Stimulated activated naive CD8-positive, alpha-beta T cell treated with anti-CD3 and anti-CD28 coated beads, Interleukin-15, Interleukin-2, amounts not matched to agents 100 ng/mL and 50 ng/mL, for 24 hours (primary cell): Measurements from ENCODE around the gene ACSM5.
"Not testable (repeated sequence)": the region's sequence is repeated elsewhere in the genome, so short reads cannot be mapped to it uniquely, and the experiment has no call there.

Source experiments
- H3K27ac Mint-ChIP-seq: one replicate; pipeline ENCODE4 v1.8.0; 2021; ENCODE audit warnings: mild to moderate bottlenecking, mixed read lengths
- H3K27me3 Mint-ChIP-seq: one replicate; pipeline ENCODE4 v1.8.0; 2021; ENCODE audit warnings: mixed read lengths
- H3K36me3 Mint-ChIP-seq: one replicate; pipeline ENCODE4 v1.8.0; 2021; ENCODE audit warnings: low read depth, mixed read lengths
- H3K4me1 Mint-ChIP-seq: one replicate; pipeline ENCODE4 v1.8.0; 2021; ENCODE audit warnings: low read depth, mixed read lengths
- H3K4me3 Mint-ChIP-seq: one replicate; pipeline ENCODE4 v1.8.0; 2021; ENCODE audit warnings: mild to moderate bottlenecking, mixed read lengths
- H3K9me3 Mint-ChIP-seq: one replicate; pipeline ENCODE4 v1.8.0; 2021; ENCODE audit warnings: mixed read lengths

Gene ACSM5

GRCh38 chr16:20421748-20422147, 12.4 kb downstream of the ACSM5 start:
- H3K9me3 Mint-ChIP-seq, H3K27ac Mint-ChIP-seq, H3K4me3 Mint-ChIP-seq, H3K36me3 Mint-ChIP-seq, H3K27me3 Mint-ChIP-seq, H3K4me1 Mint-ChIP-seq: not testable (repeated sequence)

- not testable (repeated sequence) for H3K36me3 Mint-ChIP-seq, H3K27ac Mint-ChIP-seq, H3K27me3 Mint-ChIP-seq, H3K9me3 Mint-ChIP-seq, H3K4me3 Mint-ChIP-seq, H3K4me1 Mint-ChIP-seq
Measured at GRCh38 chr16:20423772-20424128, 14.4 kb downstream of the ACSM5 start.

DNA sequence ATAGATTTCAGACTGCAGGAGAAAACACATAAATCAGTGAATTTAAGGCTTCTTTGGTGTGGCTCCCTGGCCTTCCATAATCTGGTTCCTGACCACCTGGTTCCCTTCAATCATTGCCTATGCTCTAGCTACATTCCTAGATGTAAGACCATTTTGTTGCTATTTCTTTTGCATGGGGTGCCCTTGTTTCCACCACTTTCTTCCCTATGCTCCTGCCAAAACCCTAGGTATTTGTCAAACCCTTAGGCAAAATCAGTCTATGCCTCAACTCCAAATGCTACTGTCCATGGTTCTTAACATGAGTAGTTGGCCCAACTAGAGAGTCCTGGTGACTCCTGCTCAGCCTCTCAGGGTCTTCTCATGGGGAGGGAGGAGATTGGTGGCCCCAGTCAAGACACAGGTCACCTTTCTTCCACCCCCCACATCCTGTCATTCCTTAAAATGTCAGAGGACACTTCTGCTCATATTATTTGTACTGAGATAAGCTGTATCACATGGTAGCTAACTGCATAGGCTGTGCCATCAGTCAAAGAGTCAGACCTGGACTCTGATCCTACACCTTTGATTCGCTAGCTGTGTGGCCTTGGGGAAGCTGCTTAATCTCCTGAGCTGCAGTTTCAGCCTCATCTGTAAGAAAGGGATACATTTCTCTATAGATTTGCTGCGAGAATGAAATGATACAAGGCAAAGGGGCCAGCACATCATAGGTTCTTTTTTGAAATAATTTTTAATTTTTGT, 15.0 kb downstream of the ACSM5 start:
- no peaks in the 10 kb centered on the region for H3K27me3 Mint-ChIP-seq

DNA sequence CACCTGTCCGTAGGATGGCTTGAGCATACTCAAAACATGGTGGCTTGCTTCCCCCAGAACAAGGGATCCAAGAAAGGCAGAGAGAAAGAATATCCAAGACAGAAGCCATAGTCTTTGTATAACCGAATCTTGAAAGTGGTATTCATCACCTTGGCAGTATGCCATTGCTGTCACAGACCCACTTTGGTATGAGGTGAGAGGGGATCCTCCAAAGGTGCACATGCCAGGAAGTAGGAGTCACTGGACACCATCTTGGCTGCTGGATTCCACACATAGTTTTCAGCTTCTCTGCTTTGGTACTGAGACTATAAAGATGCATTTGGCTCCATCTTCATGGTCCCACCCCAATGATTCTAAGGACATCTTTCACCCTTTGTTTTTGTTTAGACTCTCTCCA, 18.1 kb downstream of the ACSM5 start:
- H3K27ac Mint-ChIP-seq, H3K9me3 Mint-ChIP-seq, H3K4me1 Mint-ChIP-seq, H3K4me3 Mint-ChIP-seq, H3K36me3 Mint-ChIP-seq, H3K27me3 Mint-ChIP-seq: not testable (repeated sequence)

More for the DNA sequence above, 15.0 kb downstream of the ACSM5 start:
- Mint-ChIP-seq H3K27ac (no peak overlapping the region), H3K4me1 (no peaks in the 10 kb centered on the region), H3K36me3 (no peaks in the 10 kb centered on the region), H3K9me3 (peaks cover 4% of the 10 kb centered on the region), H3K4me3 (no peak overlapping the region)

DNA sequence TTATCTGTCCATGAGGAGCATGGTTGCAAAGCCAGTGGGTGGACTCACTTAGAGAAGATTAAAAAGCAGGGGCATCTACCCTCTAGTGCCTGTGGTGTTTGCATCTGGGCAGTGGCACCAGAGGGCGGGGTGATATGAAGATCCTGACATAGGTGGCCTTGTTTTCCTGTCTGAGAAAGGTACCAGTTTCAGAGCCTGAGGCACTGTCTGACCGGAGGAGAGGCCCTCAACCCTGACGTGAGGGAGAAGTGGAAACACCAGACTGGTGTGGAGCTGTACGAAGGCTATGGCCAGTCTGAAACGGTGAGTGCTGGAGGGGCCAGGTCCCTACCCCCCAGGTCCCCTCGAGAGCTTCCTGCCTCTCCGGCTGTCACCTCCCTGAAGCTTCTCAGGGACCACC, 20.2 kb downstream of the ACSM5 start:
- not testable (repeated sequence) for H3K27ac Mint-ChIP-seq, H3K4me3 Mint-ChIP-seq, H3K4me1 Mint-ChIP-seq, H3K36me3 Mint-ChIP-seq, H3K9me3 Mint-ChIP-seq, H3K27me3 Mint-ChIP-seq

DNA sequence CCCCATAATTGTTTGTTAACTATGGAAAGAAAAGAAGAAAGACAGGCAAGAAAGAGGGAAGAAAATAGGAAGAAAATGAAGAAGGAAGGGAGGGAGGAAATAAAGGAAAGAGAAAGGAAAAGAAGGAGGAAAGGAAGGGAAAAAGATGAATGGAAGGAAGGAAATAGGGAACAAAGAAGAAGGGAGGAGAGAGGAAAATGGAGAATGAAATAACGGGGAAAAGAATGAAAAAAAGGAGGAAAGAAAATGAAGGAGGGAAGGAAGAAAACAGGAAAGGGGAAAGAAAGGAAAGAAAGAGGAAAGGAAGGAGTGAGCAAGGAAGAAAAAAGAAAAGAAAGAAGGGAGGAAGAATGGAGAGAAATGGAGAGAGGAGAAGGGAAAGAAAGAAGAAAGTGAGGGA, 21.1 kb downstream of the ACSM5 start:
- H3K4me1 Mint-ChIP-seq, H3K27me3 Mint-ChIP-seq, H3K4me3 Mint-ChIP-seq, H3K36me3 Mint-ChIP-seq, H3K27ac Mint-ChIP-seq, H3K9me3 Mint-ChIP-seq: not testable (repeated sequence)

GRCh38 chr16:20430948-20431347, 21.6 kb downstream of the ACSM5 start:
- Mint-ChIP-seq H3K4me3 (no peak overlapping the region), H3K27ac (no peak overlapping the region), H3K4me1 (no peaks in the 10 kb centered on the region), H3K9me3 (peaks cover 4% of the 10 kb centered on the region), H3K36me3 (no peaks in the 10 kb centered on the region), H3K27me3 (peaks cover 7% of the 10 kb centered on the region)

DNA sequence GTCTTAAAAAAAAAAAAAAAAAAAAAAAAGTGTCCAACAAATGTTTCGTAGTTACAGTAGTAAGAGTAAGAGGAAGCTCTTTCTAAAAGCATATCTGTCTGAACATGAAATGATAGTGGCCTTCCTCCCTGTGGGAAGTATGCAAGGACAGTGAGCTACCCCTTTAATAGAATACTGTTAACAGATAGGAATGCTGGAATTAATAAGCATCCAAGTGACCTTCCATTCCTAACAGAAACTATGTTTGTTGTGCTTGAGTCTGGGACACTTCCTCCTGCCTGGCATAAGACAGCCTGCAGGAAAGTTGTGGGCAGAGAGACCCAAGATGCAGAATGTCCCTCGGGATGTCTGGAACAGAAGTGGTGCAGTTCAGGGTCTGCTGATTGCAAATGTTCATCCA, 29.6 kb downstream of the ACSM5 start:
- H3K4me3 Mint-ChIP-seq, H3K4me1 Mint-ChIP-seq, H3K9me3 Mint-ChIP-seq, H3K36me3 Mint-ChIP-seq, H3K27ac Mint-ChIP-seq, H3K27me3 Mint-ChIP-seq: not testable (repeated sequence)

- H3K4me1 Mint-ChIP-seq, H3K27me3 Mint-ChIP-seq, H3K27ac Mint-ChIP-seq, H3K36me3 Mint-ChIP-seq, H3K9me3 Mint-ChIP-seq, H3K4me3 Mint-ChIP-seq: not testable (repeated sequence)
Measured at GRCh38 chr16:20439820-20440231, 30.5 kb downstream of the ACSM5 start.

GRCh38 chr16:20440731-20441130, 31.4 kb downstream of the ACSM5 start:
- H3K4me1 Mint-ChIP-seq, H3K27me3 Mint-ChIP-seq, H3K36me3 Mint-ChIP-seq, H3K9me3 Mint-ChIP-seq, H3K27ac Mint-ChIP-seq, H3K4me3 Mint-ChIP-seq: not testable (repeated sequence)

- Mint-ChIP-seq H3K27ac (no peak overlapping the region), H3K4me1 (no peaks in the 10 kb centered on the region), H3K36me3 (no peaks in the 10 kb centered on the region), H3K4me3 (no peak overlapping the region), H3K9me3 (no peaks in the 10 kb centered on the region), H3K27me3 (no peaks in the 10 kb centered on the region)
Measured at GRCh38 chr16:20441191-20441590, 31.9 kb downstream of the ACSM5 start.

GRCh38 chr16:20441859-20442258, 32.5 kb downstream of the ACSM5 start:
- H3K9me3 Mint-ChIP-seq, H3K36me3 Mint-ChIP-seq, H3K4me3 Mint-ChIP-seq, H3K27ac Mint-ChIP-seq, H3K4me1 Mint-ChIP-seq, H3K27me3 Mint-ChIP-seq: not testable (repeated sequence)

GRCh38 chr16:20446652-20447393, 37.5 kb downstream of the ACSM5 start:
- H3K36me3 Mint-ChIP-seq, H3K9me3 Mint-ChIP-seq: not testable (repeated sequence)

DNA sequence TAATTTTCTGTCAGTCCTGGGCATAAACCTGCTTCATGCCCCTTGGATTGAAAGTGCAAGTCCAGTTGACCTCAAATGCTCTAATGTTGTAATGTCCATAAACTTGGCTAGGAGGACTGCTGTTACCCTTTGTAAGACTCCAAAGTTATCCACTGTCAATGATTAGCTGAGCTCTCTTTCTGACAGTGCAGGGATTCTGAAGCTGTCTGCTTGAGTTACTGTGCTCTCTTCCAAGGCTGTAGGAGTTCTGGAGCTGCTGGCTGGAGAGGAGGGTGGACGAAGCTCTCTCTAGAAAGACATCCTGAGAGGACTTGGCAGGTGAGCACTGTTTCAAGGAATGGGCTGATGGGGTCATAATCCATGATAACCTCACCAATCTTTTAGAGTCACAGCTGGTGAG, 42.0 kb downstream of the ACSM5 start, which contains the start of gene ACSM2A:
Gene ACSM2A (plus strand): TSS at position 158 of the 400 bp plus-strand sequence. CDS start 8,594 bp downstream, outside the sequence.
- not testable (repeated sequence) for H3K27ac Mint-ChIP-seq, H3K9me3 Mint-ChIP-seq, H3K27me3 Mint-ChIP-seq, H3K36me3 Mint-ChIP-seq, H3K4me3 Mint-ChIP-seq, H3K4me1 Mint-ChIP-seq

More at GRCh38 chr16:20446652-20447393, 37.5 kb downstream of the ACSM5 start:
- H3K27me3 Mint-ChIP-seq, H3K27ac Mint-ChIP-seq, H3K4me1 Mint-ChIP-seq, H3K4me3 Mint-ChIP-seq: not testable (repeated sequence)

GRCh38 chr16:20453633-20454032, 44.3 kb downstream of the ACSM5 start:
- H3K36me3 Mint-ChIP-seq, H3K9me3 Mint-ChIP-seq, H3K4me3 Mint-ChIP-seq, H3K4me1 Mint-ChIP-seq, H3K27ac Mint-ChIP-seq, H3K27me3 Mint-ChIP-seq: not testable (repeated sequence)

- H3K9me3 Mint-ChIP-seq, H3K27me3 Mint-ChIP-seq, H3K4me3 Mint-ChIP-seq, H3K36me3 Mint-ChIP-seq, H3K4me1 Mint-ChIP-seq, H3K27ac Mint-ChIP-seq: not testable (repeated sequence)
Measured at GRCh38 chr16:20459227-20459626, 49.9 kb downstream of the ACSM5 start.
